Lower leg skin (tissue), 3 donors: ENCODE results near the gene VEGFC.

Source experiments
- POLR2A ChIP-seq, 2 donors: fragments of 450-650 bp; IDR thresholded peaks; one replicate each; pipeline ENCODE4 v1.6.1; 2016 to 2017; ENCODE audit warnings: antibody characterized with exemption in 2 of 2, mild to moderate bottlenecking in 1 of 2, moderate library complexity in 1 of 2
- TF ChIP-seq, protein P1 (sequence below), 3 donors: fragments of 450-650 bp; IDR thresholded peaks; one replicate each; pipeline ENCODE4 v1.5.1; 2016; ENCODE audit warnings: antibody characterized with exemption in 3 of 3, mild to moderate bottlenecking in 3 of 3, moderate library complexity in 2 of 3

DNA sequence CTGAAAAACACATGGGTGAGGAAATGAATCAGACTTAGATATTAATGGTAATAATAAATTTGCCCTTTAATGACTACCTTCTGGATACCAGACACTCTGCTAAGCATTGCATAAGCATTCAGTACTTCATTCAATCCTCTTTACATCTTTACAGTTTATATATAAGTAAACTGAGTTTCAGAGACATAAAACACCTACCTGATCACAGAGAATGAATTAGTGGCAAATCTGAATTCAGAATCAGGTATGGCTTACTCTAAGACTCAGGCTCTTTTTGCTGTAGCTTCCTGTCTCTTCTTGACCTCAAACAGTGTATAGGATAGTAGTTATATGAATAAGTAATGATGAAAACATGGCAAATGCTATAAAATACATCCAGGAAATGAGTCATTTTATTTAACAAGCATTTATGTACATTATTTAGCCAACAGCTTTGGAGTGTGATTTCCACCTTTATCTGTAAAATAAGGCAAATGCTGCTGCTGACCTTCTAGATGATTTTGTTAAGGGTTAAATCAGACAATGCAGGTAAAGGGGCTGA is 83.9 kb downstream of the VEGFC start:
- TF ChIP-seq POLR2A (IDR thresholded peaks at IDR 0.05) = no peak
- TF ChIP-seq, protein P1, sequence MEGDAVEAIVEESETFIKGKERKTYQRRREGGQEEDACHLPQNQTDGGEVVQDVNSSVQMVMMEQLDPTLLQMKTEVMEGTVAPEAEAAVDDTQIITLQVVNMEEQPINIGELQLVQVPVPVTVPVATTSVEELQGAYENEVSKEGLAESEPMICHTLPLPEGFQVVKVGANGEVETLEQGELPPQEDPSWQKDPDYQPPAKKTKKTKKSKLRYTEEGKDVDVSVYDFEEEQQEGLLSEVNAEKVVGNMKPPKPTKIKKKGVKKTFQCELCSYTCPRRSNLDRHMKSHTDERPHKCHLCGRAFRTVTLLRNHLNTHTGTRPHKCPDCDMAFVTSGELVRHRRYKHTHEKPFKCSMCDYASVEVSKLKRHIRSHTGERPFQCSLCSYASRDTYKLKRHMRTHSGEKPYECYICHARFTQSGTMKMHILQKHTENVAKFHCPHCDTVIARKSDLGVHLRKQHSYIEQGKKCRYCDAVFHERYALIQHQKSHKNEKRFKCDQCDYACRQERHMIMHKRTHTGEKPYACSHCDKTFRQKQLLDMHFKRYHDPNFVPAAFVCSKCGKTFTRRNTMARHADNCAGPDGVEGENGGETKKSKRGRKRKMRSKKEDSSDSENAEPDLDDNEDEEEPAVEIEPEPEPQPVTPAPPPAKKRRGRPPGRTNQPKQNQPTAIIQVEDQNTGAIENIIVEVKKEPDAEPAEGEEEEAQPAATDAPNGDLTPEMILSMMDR (IDR thresholded peaks at IDR 0.05) = no peak
